Lower lobe of right lung (tissue), 2 donors: ENCODE results near the gene LTB4R. TPM values are rescaled to one million over a fixed set of nuclear protein-coding genes. Genes with fewer than 3 reads are reported as not detected.

Experiments
- ATAC-seq, 2 donors: fragments of 200-7000 bp; cut with Tn5 transposase; one replicate each; pipeline ENCODE4 v1.9.1; 2020 to 2022; ENCODE audit warnings: mild to moderate bottlenecking in 2 of 2, moderate library complexity in 2 of 2
- DNase-seq: peaks from one replicate; pipeline ENCODE4 v3.0.0-alpha.2; 2020
- H3K27ac ChIP-seq: fragments of 200-600 bp; one replicate; pipeline ENCODE4 v1.8.0; 2022
- H3K27me3 ChIP-seq: fragments of 200-600 bp; one replicate; pipeline ENCODE4 v1.8.0; 2022; ENCODE audit warnings: low read depth
- H3K36me3 ChIP-seq: fragments of 200-600 bp; one replicate; pipeline ENCODE4 v1.8.0; 2022; ENCODE audit warnings: mild to moderate bottlenecking
- H3K4me1 ChIP-seq: fragments of 200-600 bp; one replicate; pipeline ENCODE4 v1.8.0; 2022
- H3K4me3 ChIP-seq: fragments of 200-600 bp; one replicate; pipeline ENCODE4 v1.8.0; 2022; ENCODE audit warnings: mild to moderate bottlenecking
- H3K9me3 ChIP-seq: fragments of 200-600 bp; one replicate; pipeline ENCODE4 v1.8.0; 2022
- intact Hi-C: fragments of 100-400 bp; cut with DNase I; formaldehyde crosslinking; loops from one replicate; pipeline ENCODE4 v1.11.0; 2022
- total RNA-seq: library from RNA; stranded (reverse); fragmentation: NEBNext Ultra II Directional; extraction: Animal tissue kit (Norgen Biotek cat#: 25700); gene quantifications from one replicate; pipeline ENCODE4 v1.2.1, GENCODE V29; 2021
- TF ChIP-seq, protein P1 (sequence below): fragments of 200-600 bp; IDR thresholded peaks from one replicate; pipeline ENCODE4 v1.8.0; 2022; ENCODE audit warnings: antibody characterized with exemption, mild to moderate bottlenecking
- donor health status: DM: no; HTN: yes; CAD: no; lungs with severe emphysema.

Gene LTB4R
- total RNA-seq, 1 donor from 2014 or later, result 14.1 TPM

DNA sequence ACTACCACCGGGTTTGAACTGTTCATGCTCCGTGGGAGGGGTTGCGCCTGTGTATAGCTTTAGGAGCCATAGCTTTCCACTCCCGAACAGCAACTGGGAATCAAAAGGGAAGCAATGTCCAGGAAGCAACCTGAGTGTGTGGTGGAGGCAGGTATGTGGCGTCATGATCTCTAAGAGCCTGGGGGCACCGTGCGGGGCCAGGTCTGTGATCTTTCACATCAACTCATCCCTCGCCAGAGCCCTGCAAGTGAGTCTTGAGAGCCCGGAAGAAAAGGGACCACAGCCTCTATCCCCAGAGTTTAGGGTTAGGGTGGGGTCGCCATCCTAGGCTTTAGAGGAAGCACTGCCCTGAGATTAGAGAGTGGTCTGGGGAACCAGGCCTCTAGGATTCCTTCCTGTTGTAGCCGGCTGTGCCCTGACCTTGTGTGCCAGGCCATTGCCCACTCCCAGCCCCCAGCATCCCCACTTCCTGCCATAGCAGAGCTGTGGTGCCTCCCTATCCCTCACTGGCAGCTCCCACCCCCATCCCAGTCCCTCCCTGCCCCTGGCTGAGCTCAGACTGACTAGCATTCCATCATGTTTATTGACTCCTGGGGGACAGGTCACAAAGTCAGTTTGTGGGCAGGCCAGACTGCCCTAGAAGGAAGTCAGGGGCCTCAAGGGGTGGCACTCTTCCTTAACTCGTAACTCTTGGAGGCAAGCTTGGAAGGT, 24.3 kb downstream of the LTB4R start:
- TF ChIP-seq, protein P1, sequence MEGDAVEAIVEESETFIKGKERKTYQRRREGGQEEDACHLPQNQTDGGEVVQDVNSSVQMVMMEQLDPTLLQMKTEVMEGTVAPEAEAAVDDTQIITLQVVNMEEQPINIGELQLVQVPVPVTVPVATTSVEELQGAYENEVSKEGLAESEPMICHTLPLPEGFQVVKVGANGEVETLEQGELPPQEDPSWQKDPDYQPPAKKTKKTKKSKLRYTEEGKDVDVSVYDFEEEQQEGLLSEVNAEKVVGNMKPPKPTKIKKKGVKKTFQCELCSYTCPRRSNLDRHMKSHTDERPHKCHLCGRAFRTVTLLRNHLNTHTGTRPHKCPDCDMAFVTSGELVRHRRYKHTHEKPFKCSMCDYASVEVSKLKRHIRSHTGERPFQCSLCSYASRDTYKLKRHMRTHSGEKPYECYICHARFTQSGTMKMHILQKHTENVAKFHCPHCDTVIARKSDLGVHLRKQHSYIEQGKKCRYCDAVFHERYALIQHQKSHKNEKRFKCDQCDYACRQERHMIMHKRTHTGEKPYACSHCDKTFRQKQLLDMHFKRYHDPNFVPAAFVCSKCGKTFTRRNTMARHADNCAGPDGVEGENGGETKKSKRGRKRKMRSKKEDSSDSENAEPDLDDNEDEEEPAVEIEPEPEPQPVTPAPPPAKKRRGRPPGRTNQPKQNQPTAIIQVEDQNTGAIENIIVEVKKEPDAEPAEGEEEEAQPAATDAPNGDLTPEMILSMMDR, result no peak

DNA sequence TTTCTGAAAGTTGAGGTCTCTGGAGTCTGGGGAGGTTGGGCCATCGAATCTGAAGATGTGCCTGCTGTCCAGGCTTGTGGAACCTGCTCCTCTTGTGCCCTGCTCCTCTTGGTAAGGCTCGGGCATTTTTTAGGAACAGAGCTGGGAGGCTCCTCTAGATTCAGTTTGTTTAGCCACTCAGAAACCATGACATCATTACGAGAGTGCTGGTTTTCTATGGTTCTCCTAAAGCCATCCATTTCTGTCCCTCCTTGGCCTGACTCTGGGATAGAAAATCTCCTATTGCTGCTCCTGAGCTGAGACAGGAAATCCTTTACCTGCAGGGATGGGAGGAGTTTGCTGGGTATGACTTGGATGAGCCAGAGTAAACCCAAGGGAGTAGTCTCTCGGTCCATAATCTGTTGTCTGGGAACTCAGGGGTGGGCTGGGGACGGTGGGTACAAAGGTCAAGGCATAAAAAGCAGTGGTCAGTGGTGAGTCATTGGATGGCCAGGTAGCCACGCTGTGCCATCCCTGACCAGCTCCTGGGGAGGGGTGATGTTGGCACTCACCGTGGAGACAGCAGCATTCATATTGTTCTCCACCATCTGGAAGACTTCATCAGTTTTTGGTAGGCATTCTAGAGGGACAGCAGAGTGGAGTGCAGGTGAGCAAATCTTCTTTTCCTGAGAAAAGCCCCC, 26.0 kb downstream of the LTB4R start:
- Histone ChIP-seq H3K4me3 (no peak overlapping the region), H3K27ac (no peak overlapping the region), H3K4me1 (peaks cover 59% of the 10 kb centered on the region), H3K9me3 (no peaks in the 10 kb centered on the region), H3K27me3 (peaks cover 15% of the 10 kb centered on the region), H3K36me3 (peaks cover 16% of the 10 kb centered on the region)
- TF ChIP-seq, protein P1, result no peak
- ATAC-seq, result no peak
- intact Hi-C loops, result no loop called here
- DNase-seq, result no peak

More for the DNA sequence above, 24.3 kb downstream of the LTB4R start:
- peak overlapping the region; percentile 58 for H3K4me3 ChIP-seq
- peaks cover 68% of the 10 kb centered on the region for H3K4me1 ChIP-seq
- H3K36me3 ChIP-seq, result peaks cover 26% of the 10 kb centered on the region
- intact Hi-C loops, result no loop called here
- H3K9me3 ChIP-seq, result no peaks in the 10 kb centered on the region
- H3K27me3 ChIP-seq, result peaks cover 15% of the 10 kb centered on the region
- ATAC-seq (no peak), DNase-seq (no peak)
- peak overlapping the region; percentile 83 for H3K27ac ChIP-seq

DNA sequence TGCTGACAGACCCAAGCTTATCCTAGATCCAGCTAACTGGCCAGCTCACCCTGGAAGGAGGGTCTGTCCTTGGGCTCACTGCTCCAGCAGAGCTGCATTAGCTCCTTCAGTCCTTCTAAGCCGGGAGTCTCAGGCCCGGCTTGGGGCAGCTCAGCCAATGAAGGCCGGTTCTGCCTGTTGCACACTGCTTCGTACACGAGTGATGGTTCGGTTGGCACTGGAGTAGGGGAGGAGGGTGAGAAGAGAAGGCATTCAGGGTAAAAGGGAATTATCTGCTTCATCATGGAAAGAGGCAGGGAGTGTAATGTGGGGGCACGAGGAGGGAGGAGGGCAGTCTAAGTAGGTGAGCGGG, 26.5 kb downstream of the LTB4R start:
- Histone ChIP-seq H3K4me3 (no peak overlapping the region), H3K9me3 (no peaks in the 10 kb centered on the region), H3K36me3 (peaks cover 16% of the 10 kb centered on the region), H3K4me1 (peaks cover 54% of the 10 kb centered on the region), H3K27ac (no peak overlapping the region), H3K27me3 (peaks cover 15% of the 10 kb centered on the region)
- DNase-seq (no peak), ATAC-seq (no peak)
- intact Hi-C loops, result no loop called here
- TF ChIP-seq, protein P1, result no peak

DNA sequence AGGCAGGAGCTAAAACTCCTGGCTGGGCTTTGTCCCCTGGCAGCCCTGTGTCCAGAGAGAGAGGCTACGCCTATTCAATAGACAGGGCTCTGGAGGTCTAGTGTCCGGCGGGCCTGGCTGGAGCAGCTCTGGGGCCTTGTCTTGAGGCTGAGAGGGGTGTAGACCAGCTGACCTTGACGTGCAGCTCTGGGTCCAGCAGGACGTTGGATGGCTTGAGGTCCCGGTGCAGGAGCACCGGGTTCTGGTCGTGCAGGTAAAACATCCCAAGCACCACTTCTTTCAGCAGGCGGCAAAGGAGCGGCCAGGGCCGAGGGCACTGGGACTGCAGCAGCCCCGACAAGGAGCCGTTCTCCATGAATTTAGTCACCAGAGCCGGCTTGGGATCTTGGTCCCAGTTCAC, 27.5 kb downstream of the LTB4R start:
- Histone ChIP-seq H3K27ac (peak overlapping the region; percentile 84), H3K9me3 (no peaks in the 10 kb centered on the region), H3K27me3 (peaks cover 15% of the 10 kb centered on the region), H3K4me3 (peak overlapping the region; percentile 69), H3K4me1 (peaks cover 44% of the 10 kb centered on the region), H3K36me3 (peaks cover 16% of the 10 kb centered on the region)
- TF ChIP-seq, protein P1, result no peak
- ATAC-seq (no peak), DNase-seq (no peak)
- intact Hi-C loops, result no loop called here

DNA sequence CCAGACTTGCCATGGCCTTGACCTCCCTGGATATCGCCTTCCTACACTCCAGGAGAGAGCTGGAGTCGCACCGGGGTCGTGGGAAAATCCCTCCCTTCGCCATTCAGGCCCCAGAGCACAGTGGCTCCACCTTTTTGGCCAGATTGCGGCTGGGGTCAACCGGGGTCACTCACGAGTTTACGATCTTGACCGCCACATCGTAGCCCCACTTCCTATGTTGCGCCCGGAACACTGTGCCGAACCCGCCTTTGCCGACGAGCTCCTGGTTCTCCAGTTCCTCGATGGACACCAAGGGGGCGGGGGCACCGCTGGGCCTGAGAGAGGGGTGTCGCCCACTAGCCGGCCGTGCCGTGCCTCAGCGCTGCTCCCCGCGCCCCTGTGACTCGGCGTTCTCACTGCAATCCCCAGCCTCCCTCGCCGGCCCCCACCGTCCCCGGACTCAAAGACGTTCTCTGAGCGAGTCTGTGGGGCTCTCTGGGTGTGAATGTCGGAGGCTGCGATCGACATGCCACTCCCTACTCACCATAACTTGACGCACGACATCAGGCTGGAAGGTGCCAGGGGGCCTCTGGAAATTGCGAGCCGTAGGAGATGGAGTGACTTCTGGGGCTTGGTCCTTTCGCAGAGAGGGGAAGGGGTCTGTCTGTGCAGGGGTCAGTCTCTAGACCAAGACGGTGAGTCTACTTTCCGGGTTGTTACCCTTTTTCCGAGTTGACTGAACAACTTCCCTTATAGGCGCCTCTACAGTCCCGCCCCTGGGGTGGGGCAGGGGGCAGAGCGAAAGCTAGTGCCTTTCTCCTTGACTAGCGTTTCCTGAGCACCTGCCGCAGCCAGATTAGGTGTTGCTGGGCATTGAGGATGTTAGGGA, 28.2 kb downstream of the LTB4R start, which contains the start of gene RIPK3:
RIPK3 (minus strand) TSS at position 708 of the 868 bp plus-strand sequence; CDS start at position 543, 165 bp downstream.
- peaks cover 16% of the 10 kb centered on the region for H3K36me3 ChIP-seq
- DNase-seq, result peak; percentile 87
- peak; percentile 87 to 92 for ATAC-seq
- no peaks in the 10 kb centered on the region for H3K9me3 ChIP-seq
- peak within 1 kb of the TSS; percentile 69 for H3K4me3 ChIP-seq
- intact Hi-C loops, result no loop called here
- peaks cover 37% of the 10 kb centered on the region for H3K4me1 ChIP-seq
- TF ChIP-seq, protein P1, result no peak
- H3K27ac ChIP-seq, result peak within 1 kb of the TSS; percentile 84
- H3K27me3 ChIP-seq, result peaks cover 12% of the 10 kb centered on the region
